Astrocyte of the cerebellum (primary cell): ENCODE data around the gene BCL2L11.

Experiments
- DNase-seq: peaks from one replicate; pipeline ENCODE4 v3.0.0-alpha.2; 2011; ENCODE audit warnings: low read depth
- H3K4me3 ChIP-seq: 2 replicates; pipeline ENCODE4 v1.5.1; 2011; ENCODE audit warnings: mild to moderate bottlenecking, low read depth, low read length, moderate library complexity
- CTCF ChIP-seq: IDR thresholded peaks from 2 replicates; pipeline ENCODE4 v1.5.1; 2012; ENCODE audit warnings: low read length, low read depth, moderate library complexity, mild to moderate bottlenecking; ENCODE audit errors: missing control alignments
- in situ Hi-C: cut with HindIII; loops from 2 replicates; pipeline ENCODE4 v1.10.0; 2017; ENCODE audit warnings: low sequenced_read_pairs

Gene BCL2L11

GRCh38 chr2:111198701-111199100, 78.0 kb downstream of the BCL2L11 start:
- no peak overlapping the region for H3K4me3 ChIP-seq
- no peak for TF ChIP-seq CTCF
- no peak for DNase-seq
- in situ Hi-C loops = no loop called here

- in situ Hi-C loops = no loop called here
- no peak for DNase-seq
- no peak overlapping the region for H3K4me3 ChIP-seq
- no peak for TF ChIP-seq CTCF
Observed at GRCh38 chr2:111199840-111200239, 79.1 kb downstream of the BCL2L11 start.

GRCh38 chr2:111200333-111200881, 79.7 kb downstream of the BCL2L11 start:
- no peak overlapping the region for H3K4me3 ChIP-seq
- no peak for DNase-seq
- TF ChIP-seq CTCF = no peak
- in situ Hi-C loops = no loop called here

- in situ Hi-C loops = no loop called here
- no peak for TF ChIP-seq CTCF
- no peak overlapping the region for H3K4me3 ChIP-seq
- no peak for DNase-seq
Observed at GRCh38 chr2:111201214-111201613, 80.5 kb downstream of the BCL2L11 start.

GRCh38 chr2:111202266-111203040, 81.7 kb downstream of the BCL2L11 start:
- peak; percentile 5 for TF ChIP-seq CTCF
- DNase-seq = peak; percentile 75
- in situ Hi-C loops = no loop called here
- no peak overlapping the region for H3K4me3 ChIP-seq

- no peak overlapping the region for H3K4me3 ChIP-seq
- in situ Hi-C loops = loop anchor here (5.0 kb wide), 1 partner anchor 42 kb away; no protein-coding TSS in a partner anchor
- no peak for TF ChIP-seq CTCF
- no peak for DNase-seq
Observed at GRCh38 chr2:111204706-111205105, 84.0 kb downstream of the BCL2L11 start.
